ENCODE data around the gene OAF.

OAF gene

DNA sequence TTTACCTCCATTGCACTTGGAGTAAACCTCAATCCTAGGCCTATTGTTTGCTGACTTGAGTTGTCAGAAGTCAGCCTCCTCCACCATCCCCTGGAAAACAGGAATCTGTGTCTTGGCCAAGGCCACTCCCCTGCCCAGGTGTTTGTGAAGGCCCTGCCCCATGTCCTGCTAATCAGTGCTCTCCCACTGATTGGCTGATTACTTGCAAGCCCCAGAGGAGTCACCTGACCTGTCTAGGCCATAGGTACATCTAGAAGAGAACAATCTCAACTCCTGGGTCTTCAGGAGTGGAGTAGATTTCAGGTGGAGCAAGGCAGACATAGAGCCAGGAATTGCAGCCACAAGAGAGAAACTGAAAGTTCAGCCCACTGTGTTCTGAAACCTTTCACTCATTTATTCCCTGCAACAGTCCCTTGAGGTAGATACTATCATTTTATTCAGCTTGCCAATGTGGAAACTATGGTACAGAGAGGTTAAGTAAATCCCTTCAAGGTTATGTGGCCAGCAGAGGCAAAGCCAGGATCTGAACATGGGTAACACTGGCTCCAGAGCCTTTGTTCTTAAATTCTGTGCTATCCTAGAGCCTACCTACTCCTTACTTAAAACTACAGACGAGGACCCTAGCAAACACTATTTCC, 10.4 kb downstream of the OAF start:
- DNase-seq (ENCODE audit: low read depth in 2 of 2) = no peak

DNA sequence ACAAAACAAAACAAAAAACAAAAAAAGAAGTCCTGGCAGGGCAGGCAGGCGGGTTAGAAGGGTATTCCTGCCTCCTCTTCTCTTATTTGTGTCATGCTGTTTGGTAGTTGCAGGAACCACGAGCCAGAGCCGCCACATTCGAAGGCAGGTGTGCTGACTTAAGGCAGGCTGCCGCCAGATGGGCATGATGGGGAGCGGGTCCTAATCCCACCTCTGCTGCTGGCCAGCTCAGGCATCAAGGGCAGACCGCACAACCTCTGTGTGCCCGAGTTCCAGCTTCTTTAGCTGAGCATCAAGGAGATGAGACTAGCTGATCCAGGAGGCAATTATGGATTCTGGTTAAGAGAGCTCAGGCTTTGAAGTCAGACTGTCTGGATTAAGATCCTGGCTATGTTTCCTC, 12.1 kb downstream of the OAF start:
- DNase-seq (ENCODE audit: low read depth in 2 of 2) = no peak

DNA sequence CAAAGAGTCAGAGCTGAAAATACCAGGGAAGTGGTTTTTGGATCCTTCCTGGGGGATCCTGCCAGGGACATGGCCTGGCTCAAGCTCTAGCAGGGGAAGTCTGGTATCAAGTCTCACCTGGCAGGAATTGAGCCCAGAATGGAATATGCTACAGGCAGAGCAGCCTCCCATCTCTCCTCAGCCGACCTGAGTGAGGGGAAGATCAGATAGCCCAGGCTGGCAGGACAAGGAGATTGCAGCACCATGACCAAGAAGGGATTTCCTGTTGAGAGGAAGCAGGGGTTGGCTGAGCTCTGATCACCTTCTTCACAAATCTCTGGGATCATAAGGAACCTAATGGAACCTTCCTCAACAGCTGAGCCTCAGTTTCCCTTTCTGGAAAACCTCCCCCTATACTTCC, 13.0 kb downstream of the OAF start:
- DNase-seq (ENCODE audit: low read depth in 2 of 2) = no peak

DNA sequence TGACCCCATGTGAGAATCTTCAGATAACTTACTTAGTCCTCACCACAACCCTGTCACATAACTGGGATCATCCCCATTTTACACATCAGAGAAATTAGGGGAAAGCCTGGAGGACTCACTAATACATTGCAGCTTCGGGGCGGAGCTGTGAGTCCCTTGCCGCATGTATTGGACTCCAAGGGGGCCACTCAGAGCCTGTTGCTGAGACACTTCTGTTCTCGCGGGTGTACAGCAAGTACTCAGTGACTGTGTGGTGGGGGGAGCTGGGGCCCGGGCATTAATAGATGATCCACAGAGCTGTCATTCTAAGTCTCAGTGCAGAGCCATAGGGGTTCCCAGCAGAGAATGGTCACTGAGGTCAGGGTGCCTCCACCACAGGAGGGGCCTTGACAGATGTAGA, 13.5 kb downstream of the OAF start:
- DNase-seq (ENCODE audit: low read depth in 2 of 2) = no peak

DNA sequence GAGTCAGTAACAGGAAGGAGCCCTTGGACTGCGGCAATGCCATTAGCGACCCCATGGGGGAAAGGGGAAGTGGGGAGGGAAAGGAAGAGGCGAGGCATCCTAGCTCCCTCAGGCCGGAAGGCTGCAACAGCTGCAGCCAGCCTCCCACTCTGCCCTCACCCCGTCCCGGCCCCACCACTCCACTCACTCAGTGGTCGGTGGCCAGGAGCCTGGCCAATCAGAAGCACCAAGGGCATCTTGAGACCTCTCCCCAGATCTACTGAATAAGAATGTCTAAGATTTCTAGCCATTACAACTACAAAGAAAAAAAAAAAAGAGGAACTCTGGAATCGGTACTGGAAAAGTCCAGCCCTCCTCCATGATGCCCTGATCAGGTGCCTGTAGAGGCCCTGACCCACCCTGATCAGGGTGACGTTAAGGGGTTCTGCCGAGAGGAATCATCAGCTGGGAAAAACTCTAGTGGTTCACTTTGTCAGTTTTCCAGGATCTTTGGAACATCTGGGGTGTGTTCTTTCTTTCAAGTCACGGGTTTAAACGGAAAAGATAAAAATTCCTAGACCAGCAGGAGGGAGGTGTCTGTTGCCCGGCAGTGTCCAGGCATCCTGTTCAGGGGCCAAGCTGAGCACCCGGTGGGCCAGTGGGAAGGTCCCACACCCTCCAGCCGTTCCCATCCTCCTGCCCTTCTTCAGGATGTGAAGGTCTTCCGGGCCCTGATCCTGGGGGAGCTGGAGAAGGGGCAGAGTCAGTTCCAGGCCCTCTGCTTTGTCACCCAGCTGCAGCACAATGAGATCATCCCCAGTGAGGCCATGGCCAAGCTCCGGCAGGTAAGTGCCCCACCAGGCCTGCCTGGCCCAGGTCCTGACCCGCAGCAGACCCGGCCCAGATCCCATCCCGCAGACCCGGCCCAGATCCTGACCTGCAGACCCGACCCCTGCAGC, 14.4 kb downstream of the OAF start:
- no peak for DNase-seq (ENCODE audit: low read depth in 2 of 2)

DNA sequence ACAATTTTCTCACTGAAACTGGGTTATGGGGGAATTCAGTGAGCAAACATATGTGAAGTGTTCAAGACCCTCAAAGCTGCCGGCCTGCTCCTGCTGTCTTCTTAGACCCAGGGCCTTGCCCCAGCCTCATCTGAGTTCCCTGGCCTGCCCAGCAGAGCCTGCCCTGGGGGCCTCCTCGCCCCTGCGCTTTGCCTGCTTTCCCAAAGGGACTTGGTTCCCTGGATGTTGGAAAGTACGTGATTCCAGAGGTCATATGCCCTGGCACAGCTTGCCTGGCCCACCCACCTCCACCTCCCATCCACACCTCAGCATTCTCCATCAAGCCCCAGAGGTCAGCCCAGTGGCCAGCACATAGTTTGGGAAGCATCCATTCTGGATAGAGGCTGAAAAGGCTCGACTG, 15.4 kb downstream of the OAF start:
- no peak for DNase-seq (ENCODE audit: low read depth in 2 of 2)

DNA sequence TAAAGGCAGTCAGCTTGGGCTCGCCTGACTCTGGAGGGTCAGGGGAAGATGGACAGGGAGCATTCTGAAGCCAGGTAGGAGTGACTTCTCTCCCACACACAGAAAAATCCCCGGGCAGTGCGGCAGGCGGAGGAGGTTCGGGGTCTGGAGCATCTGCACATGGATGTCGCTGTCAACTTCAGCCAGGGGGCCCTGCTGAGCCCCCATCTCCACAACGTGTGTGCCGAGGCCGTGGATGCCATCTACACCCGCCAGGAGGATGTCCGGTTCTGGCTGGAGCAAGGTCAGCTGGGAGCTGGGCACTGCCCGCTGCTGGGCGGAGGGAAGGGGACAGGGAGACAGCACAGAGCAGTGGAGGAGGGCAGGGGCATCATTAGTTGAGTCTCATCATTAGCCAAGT, 15.9 kb downstream of the OAF start:
- DNase-seq (ENCODE audit: low read depth in 2 of 2) = no peak

DNA sequence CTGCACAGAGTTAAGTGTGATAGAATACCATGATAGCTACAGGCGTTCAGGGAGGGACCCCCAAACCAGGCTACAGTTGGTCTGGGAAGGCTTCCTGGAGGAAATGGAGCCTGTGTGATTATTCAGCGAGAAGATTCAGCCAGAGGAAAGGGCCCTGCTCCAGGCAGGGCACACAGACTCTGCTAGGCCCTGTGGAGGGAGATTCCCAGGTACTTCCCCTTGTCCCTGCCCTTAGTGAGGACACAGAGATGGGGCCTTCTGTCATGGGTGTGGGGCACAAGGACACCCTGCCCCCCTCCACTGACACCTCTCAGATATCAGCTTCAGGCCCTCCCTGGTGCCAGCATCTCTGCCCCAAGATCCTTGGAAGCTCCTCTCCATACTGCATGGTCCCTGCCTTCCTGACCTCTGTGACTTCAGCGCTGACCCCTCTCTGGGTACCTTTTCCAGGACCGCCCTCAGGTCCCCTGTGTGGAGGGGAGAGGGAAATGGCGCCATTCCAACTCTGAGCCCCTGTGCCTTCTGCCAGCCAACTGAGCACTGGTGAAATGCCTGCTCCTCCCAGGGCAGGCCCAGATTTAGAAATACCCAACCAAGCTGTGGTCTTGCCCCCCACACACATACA, 16.5 kb downstream of the OAF start:
- no peak for DNase-seq (ENCODE audit: low read depth in 2 of 2)

DNA sequence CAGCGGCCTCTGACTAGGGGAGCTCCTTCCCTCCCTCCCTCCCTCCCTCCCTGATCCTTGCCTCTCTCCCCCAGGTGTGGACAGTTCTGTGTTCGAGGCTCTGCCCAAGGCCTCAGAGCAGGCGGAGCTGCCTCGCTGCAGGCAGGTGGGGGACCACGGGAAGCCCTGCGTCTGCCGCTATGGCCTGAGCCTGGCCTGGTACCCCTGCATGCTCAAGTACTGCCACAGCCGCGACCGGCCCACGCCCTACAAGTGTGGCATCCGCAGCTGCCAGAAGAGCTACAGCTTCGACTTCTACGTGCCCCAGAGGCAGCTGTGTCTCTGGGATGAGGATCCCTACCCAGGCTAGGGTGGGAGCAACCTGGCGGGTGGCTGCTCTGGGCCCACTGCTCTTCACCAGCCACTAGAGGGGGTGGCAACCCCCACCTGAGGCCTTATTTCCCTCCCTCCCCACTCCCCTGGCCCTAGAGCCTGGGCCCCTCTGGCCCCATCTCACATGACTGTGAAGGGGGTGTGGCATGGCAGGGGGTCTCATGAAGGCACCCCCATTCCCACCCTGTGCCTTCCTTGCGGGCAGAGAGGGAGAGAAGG, 18.1 kb downstream of the OAF start:
- DNase-seq (ENCODE audit: low read depth in 2 of 2) = no peak

DNA sequence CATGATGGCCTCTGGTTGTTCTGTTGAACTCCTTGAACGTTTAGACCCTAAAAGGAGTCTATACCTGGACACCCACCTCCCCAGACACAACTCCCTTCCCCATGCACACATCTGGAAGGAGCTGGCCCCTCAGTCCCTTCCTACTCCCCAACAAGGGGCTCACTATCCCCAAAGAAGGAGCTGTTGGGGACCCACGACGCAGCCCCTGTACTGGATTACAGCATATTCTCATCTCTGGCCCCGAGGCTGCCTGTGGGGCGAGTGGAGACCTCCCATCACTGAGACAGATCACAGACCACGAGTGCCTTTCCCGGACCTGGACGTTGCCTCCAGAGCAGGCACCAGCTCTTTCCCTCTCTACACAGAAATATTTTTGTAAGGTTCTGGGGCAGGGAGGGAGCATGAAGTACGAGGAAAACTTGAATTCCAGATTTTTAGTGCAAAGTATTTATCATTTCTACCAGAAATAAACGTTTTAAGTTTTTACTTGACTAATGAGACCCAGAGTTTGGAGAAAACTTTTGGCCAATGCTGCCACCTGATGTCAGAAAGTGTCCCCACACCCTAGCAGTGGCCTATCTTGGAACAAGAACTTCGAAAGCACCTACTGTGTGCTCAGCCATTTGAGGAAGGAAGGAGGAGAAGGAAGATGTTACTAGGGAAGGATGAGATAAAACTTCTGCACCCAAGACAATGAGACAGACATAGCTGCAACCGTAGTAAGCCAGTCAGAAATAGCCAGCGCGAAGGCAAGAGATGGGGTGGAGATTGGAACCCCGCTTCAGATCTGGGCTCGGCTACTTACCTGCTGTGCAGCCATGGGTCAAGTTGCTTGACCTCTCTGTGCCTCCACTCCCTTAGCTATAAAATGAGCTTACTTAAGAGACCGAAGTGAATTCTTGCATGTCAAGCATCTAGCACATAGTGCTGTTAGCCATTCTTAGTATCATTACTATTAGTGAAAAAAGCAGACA, 18.9 kb downstream of the OAF start:
- DNase-seq (ENCODE audit: low read depth in 2 of 2) = no peak

DNA sequence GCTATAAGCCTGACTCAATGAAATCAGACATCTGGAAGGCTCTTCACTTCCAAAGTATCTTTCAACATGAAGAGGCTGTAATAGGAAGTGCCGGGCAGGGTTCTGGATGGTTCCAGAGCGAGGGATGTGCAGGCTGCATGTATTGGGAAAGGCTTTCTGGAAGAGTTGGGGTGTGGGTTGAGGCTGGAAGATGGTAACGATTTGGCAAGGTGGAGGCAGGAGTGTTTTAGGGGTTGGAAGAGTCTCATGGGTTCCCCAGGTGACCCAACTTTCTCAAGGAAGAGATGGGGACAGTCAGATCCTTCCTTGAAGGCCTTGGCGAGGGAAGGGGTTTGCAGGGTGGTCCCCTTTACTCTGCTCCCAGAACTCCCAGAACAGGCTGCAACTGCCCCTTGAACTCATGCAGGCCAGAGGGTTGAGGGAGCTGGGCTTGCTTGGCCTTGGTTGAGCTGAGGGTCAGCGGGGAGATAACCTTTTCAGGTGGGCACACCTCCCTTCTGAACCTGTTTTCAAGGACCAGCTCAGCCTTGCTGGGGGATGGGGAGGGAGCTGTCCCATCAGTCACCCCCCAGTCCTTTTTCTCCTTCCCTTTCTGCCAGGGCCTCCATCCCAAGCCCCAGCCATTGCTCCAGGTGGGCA, 19.7 kb downstream of the OAF start:
- DNase-seq (ENCODE audit: low read depth in 2 of 2) = no peak

DNA sequence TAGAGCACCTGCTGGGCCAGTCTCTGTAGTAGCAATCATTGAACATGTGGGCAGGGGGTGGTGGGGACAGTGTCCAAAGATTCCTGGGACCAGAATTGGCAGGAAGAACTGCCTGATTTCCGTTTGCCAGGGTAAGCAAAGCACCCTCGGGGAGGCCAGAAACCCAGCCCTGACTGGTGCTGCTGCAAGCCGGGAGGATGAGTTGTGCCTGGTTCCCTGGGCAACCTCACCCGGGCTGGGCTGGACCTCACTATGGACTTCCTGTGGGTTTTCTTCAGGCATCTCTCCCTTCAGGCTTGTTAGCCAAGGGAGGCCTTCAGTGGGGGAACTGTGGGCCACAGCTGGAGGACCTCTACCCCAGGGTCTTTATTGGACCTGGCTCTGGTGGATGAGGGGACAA, 21.1 kb downstream of the OAF start:
- no peak for DNase-seq (ENCODE audit: low read depth in 2 of 2)

DNA sequence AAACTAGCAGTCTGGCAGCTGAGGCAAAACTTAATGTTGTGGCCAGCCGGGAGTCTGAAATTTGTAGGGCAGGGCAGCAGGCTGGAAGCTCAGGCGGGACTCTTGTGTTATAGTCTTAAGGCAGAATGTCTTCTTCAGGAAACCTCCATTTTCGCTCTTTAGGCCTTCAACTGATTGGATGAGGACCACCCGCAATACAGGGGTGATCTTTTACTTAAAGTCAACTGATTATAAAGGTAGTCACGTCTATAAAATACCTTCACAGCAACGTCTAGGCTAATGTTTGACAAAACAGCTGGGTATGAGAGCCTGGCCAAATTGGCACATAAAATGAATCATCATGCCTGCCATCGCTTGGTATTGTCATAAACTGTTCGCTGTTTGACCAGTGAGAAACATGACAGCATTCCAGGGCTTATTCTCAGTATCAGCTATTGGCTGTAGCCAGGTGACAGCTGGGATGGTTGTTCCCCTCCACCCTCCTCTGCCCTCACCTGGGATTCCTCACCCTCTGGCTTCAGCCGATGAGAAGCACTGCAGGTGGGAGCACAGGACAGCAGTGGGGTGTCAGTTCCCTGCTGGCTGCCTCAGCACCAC, 22.5 kb downstream of the OAF start:
- no peak for DNase-seq (ENCODE audit: low read depth in 2 of 2)

DNA sequence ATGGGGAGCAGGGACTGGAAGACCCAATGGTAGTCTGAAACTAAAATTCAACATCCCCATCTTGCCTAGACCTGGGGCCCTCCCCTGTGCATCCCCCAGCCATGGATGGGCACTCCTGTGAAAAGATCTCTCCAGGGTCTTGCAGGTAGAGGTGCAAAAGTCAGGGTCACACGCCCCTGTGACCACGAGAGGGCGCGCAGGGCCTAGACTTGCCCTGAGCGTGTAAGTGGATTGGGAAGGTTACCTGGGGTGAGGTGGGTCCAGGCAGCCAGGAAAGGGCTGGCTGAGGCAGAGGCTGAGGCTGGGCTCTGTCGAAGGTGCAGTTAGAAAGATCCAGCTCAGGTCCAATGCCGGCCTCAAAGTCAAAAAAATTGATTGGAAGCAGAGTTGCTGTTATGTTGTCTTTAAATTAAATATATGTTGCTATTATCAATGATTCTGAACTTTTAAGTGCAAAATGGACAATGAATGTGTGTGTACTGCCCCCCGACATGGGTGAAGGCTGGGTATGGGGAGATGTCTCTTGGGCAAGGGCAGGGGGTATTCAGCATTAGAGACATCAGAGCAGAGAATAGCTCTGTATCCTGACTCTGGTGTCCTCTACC, 24.3 kb downstream of the OAF start:
- peak; percentile 23 to 61 for DNase-seq (ENCODE audit: low read depth in 2 of 2)

DNA sequence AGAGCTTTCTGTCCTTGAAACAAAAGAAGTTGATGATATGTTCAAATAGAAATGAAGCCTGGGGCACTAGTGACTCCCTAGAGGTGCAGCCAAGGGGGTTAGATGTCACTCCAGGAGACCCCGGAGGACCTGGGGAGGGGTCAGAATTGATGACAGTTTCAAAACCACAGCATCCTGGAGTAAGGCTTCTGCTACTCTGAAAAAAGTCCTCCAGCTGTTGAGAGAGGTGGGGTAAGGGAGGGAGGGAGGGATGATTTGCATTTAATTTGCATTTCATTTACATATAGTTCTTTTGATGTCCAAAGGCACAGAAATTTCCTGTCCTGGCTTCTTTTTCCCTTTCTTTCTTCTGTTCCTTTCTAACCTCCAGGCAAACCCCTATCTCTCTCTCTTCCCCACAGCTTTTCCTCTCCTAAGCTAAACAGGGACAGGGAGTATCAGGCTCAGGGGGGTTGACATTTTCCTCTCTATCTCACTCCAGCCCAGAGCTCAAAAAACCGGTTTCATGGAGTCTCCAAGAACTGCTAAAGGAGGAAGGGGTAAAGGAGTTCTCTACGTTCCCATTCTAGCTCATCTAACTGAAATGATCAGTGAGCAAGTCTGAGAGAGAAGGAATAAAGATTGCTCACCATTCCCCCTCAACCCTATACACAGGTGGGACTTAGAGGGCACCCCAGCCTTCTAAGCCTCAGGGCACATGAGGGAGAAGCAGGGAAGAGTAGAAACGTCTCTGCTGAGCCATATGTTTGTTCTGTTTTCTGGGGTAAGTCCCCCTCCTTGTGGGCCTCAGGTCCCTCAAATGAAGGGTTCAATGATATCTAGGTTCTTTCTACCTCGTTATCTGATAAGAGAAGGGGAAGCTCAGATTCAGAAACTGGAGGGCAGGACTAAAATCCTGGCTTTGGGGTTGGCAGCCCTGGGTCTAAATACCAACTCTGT, 25.6 kb downstream of the OAF start:
- no peak for DNase-seq (ENCODE audit: low read depth in 2 of 2)

DNA sequence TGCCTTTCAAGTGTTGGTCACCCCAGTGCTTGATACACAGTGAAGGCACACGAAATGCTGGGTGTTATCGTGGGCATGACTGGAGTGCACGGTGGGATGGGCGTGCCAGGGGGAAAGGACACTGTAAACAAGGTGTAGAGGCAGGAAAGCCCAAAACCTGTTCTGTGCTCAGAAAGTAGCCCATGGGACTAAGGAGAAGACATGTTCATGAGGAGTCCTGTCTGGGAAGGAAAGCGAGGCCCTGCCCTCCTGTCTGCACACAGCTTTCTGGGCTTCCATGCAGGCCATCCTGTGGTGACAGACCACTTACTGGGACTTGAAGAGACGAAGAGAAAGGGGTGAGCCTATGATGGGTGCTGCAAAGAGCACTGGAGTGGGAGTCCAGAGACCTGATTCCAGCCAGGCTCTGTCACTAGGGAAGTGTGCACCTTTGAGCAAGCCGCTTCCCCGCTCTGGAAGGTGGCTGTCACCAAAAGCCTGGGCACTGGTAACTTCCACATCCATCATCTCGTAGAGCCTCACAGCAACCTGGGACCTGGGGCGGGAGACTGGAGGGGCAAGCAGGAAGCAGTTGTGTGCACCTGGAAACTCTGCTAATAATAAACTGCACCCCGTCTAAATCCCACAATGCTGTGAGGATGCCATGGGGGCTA, 28.3 kb downstream of the OAF start:
- DNase-seq (ENCODE audit: low read depth in 2 of 2) = no peak

DNA sequence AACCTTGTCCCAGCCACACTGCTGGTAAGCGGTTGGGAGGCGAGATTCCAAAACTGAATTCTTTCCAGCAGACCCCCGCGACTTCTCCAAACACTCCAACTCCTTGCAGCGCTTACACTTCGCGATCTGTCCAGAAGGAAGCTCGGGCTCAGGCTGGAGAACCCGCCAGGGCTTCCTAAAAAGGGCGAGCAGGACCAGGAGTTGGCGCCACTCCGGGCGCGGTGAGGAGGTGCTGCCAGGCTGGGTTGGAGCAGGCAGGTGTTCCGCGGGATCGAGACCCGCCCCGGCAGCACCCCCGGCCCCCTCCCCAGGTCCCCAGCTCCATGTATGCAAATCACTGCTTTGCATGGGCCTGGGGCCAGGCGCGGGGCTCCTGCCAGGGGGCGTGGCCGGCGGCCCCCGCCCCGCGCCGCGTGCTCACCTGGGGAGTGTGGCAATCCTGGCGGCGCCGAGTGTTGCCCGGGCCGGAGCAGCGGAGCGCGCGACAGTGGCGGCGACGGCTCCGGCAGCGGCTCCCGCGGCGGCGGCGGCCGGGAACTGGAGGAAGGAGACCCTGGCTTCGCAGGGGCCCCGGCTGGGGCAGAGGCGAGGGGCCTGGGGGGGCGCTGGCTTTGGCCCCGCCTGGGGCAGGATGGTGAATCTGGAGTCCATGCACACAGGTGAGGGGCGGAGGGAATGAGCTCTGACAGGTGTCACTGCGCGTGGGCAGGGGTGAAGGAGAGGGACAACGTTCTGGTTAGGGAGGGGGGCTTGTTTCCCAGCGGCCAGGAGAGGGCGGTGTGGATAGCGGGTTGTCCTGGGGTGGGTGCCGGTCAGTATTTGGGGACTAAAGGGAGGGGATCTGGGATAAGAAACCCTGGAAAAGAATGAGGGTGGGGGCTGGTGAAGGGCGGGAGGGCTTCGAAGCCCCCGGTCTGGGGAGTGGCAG, 29.1 kb downstream of the OAF start, which contains the start of gene POU2F3:
Gene POU2F3, plus strand, starts transcription at position 428 of the 928 bp plus-strand sequence. Its CDS starts 204 bp downstream, at position 632.
- no peak for DNase-seq (ENCODE audit: low read depth in 2 of 2)

Data from stimulated activated CD4-positive, alpha-beta T cell treated with anti-CD3 and anti-CD28 coated beads, Interleukin-15, amount 100 ng/mL, for 48 hours (primary cell).